K562 (cell line): ENCODE measurements around the gene CDC45. TPM values are rescaled to one million over a fixed set of nuclear protein-coding genes. Genes with fewer than 3 reads are reported as not detected.

Source experiments
- CREB3L1 ChIP-seq: fragments of 450-650 bp; IDR thresholded peaks from 2 replicates; pipeline ENCODE4 v1.6.1; 2014; ENCODE audit warnings: low read depth, mild to moderate bottlenecking, moderate library complexity, borderline replicate concordance
- CTBP1 ChIP-seq: fragments of 450-650 bp; IDR thresholded peaks from 2 replicates; pipeline ENCODE4 v1.6.1; 2016; ENCODE audit warnings: borderline replicate concordance
- ELK1 ChIP-seq: sonication (generic); formaldehyde crosslinking; IDR thresholded peaks from 2 replicates; pipeline ENCODE4 v1.8.1; 2022; ENCODE audit warnings: missing genetic modification reagents
- GABPB1 ChIP-seq: sonication (generic); formaldehyde crosslinking; IDR thresholded peaks from 2 replicates; pipeline ENCODE4 v1.8.0; 2022; ENCODE audit warnings: mild to moderate bottlenecking, missing genetic modification reagents
- MAFG ChIP-seq: fragments of 450-650 bp; conservative IDR thresholded peaks from 2 replicates; pipeline ENCODE4 v1.6.1; 2016; ENCODE audit warnings: missing genetic modification characterization, missing compliant biosample characterization
- MTA3 ChIP-seq: fragments of 450-650 bp; formaldehyde crosslinking; IDR thresholded peaks from 2 replicates; pipeline ENCODE4 v1.6.1; 2017; ENCODE audit warnings: mild to moderate bottlenecking, borderline replicate concordance
- NEUROD1 ChIP-seq: fragments of 150-350 bp; IDR thresholded peaks from 2 replicates; pipeline ENCODE4 v1.6.1; 2014; ENCODE audit warnings: borderline replicate concordance, low read length, low read depth; ENCODE audit not compliant: partially characterized antibody
- RERE ChIP-seq: sonication (generic); formaldehyde crosslinking; IDR thresholded peaks from 2 replicates; pipeline ENCODE4 v1.8.0; 2023; ENCODE audit warnings: missing genetic modification reagents, mild to moderate bottlenecking, borderline replicate concordance
- SIRT6 ChIP-seq: IDR thresholded peaks from one replicate; pipeline ENCODE4 v1.6.1; 2012; ENCODE audit warnings: low read depth, mild to moderate bottlenecking, control low read depth, inconsistent platforms, low read length, moderate library complexity
- WHSC1 ChIP-seq: IDR thresholded peaks from one replicate; pipeline ENCODE4 v1.6.1; 2012; ENCODE audit warnings: low read length, control low read depth, inconsistent platforms
- ZNF263 ChIP-seq: sonication (generic); formaldehyde crosslinking; IDR thresholded peaks from 2 replicates; pipeline ENCODE4 v1.8.0; 2022; ENCODE audit warnings: mild to moderate bottlenecking, missing genetic modification reagents, borderline replicate concordance
- polyA plus RNA-seq, 8 experiments: library from polyadenylated mRNA; depleted of rRNA in 4 of 8; stranded (reverse) in 5 of 8; unstranded in 3 of 8; fragments of >200 nt; fragmentation: Nextera tagmentation in 2 of 8; fragmentation: Illumina TruSeq in 1 of 8; extraction: Ambion mirVana in 2 of 8; extraction: Trizol in 1 of 8; gene quantifications; 2 replicates each; pipeline versions ENCODE4 v1.2.1 to v1.2.3, GENCODE V29; 2011 to 2014; ENCODE audit warnings: inconsistent platforms in 1 of 8, missing spikeins in 1 of 8
- total RNA-seq, 7 experiments: library from RNA; depleted of rRNA in 6 of 7; stranded (reverse); fragments of >200 nt in 6 of 7; fragmentation: Illumina TruSeq in 2 of 7; extraction: Trizol in 2 of 7; gene quantifications; 2 replicates each; pipeline versions ENCODE4 v1.2.1 to v1.2.3, GENCODE V29; 2011 to 2021; ENCODE audit warnings: low replicate concordance in 1 of 7
- TF ChIP-seq, protein P1 (sequence below), 2 experiments: fragments of 450-650 bp in 1 of 2; sonication (generic) in 1 of 2; formaldehyde crosslinking in 1 of 2; IDR thresholded peaks in 1 of 2; conservative IDR thresholded peaks in 1 of 2; 2 replicates each; pipeline versions ENCODE4 v1.6.1 to v1.8.1; 2016 to 2023; ENCODE audit warnings: mild to moderate bottlenecking in 2 of 2, moderate library complexity in 2 of 2, inconsistent platforms in 1 of 2, missing genetic modification reagents in 1 of 2
- TF ChIP-seq, protein P2 (sequence below): fragments of 250-450 bp; sonication (Bioruptor Pico); IDR thresholded peaks from 2 replicates; pipeline ENCODE4 v1.5.1; 2021; ENCODE audit warnings: mild to moderate bottlenecking
- TF ChIP-seq, protein P3 (sequence below): fragments of 250-450 bp; sonication (Bioruptor Pico); IDR thresholded peaks from 2 replicates; pipeline ENCODE4 v1.8.0; 2022; ENCODE audit warnings: moderate library complexity, mild to moderate bottlenecking, inconsistent platforms

Gene CDC45
- total and polyA plus RNA-seq, 9 of the 15 experiments (the other 6 are each of a cell fraction or from before 2014, with no cell fraction given): 251 to 580 (median 410) TPM

GRCh38 chr22:19448739-19449421 lies 30.8 kb upstream of the CDC45 start (continued):
- no peak for TF ChIP-seq RERE (CRISPR knock-in tag)
- no peak for TF ChIP-seq ZNF263 (CRISPR knock-in tag)
- TF ChIP-seq, protein P1, sequence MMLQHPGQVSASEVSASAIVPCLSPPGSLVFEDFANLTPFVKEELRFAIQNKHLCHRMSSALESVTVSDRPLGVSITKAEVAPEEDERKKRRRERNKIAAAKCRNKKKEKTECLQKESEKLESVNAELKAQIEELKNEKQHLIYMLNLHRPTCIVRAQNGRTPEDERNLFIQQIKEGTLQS (IDR thresholded peaks at IDR 0.05): no peak
- TF ChIP-seq, protein P1 (CRISPR knock-in tag; conservative IDR thresholded peaks at IDR 0.05): peak; percentile 30; the same call in 1 of the 2 replicates
- no peak for TF ChIP-seq SIRT6
- TF ChIP-seq CREB3L1: no peak
- TF ChIP-seq, protein P2, sequence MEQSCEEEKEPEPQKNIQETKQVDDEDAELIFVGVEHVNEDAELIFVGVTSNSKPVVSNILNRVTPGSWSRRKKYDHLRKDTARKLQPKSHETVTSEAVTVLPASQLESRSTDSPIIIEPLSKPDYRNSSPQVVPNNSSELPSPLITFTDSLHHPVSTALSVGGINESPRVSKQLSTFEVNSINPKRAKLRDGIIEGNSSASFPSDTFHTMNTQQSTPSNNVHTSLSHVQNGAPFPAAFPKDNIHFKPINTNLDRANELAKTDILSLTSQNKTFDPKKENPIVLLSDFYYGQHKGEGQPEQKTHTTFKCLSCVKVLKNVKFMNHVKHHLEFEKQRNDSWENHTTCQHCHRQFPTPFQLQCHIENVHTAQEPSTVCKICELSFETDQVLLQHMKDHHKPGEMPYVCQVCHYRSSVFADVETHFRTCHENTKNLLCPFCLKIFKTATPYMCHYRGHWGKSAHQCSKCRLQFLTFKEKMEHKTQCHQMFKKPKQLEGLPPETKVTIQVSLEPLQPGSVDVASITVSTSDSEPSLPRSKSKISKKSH (CRISPR knock-in tag): no peak
- TF ChIP-seq MAFG (tag): no peak
- peak; percentile 79 for TF ChIP-seq WHSC1
- TF ChIP-seq GABPB1 (CRISPR knock-in tag): no peak
- TF ChIP-seq, protein P3, sequence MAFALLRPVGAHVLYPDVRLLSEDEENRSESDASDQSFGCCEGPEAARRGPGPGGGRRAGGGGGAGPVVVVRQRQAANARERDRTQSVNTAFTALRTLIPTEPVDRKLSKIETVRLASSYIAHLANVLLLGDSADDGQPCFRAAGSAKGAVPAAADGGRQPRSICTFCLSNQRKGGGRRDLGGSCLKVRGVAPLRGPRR (CRISPR knock-in tag): no peak
- no peak for TF ChIP-seq NEUROD1
- TF ChIP-seq MTA3: no peak
- TF ChIP-seq ELK1: no peak
- TF ChIP-seq CTBP1: 0 out of 2 replicates have a peak, but pooled peaks have one; percentile 26
